ENCODE results near the gene STAC2. TPM values are rescaled to one million over a fixed set of nuclear protein-coding genes. Genes with fewer than 3 reads are reported as not detected.

STAC2 gene
- total and polyA plus RNA-seq, 9 of the 15 experiments (the other 6 are each of a cell fraction or from before 2014, with no cell fraction given), result not detected

GRCh38 chr17:39197380-39198185, 28.2 kb downstream of the STAC2 start, which contains the start of gene CACNB1 (continued):
- TF ChIP-seq NFATC3 (IDR thresholded peaks at IDR 0.05), result no peak
- peak; percentile 36 for TF ChIP-seq TAF1 (IDR thresholded peaks at IDR 0.05; ENCODE audit: control insufficient read depth, extremely low read depth, insufficient read depth, low read length, severe bottlenecking)
- TF ChIP-seq AFF4 (CRISPR knock-in tag; IDR thresholded peaks at IDR 0.05), result no peak
- TF ChIP-seq HIVEP1 (CRISPR knock-in tag; IDR thresholded peaks at IDR 0.05), result no peak
- no peak for TF ChIP-seq TAF7 (tag; IDR thresholded peaks at IDR 0.05)
- no peak for TF ChIP-seq RAD21 (CRISPR knock-in tag; conservative IDR thresholded peaks at IDR 0.05 in 1 of 2, IDR thresholded peaks at IDR 0.05 in 1 of 2)
- TF ChIP-seq U2AF1 (optimal IDR thresholded peaks at IDR 0.05; ENCODE audit: low read depth, low read length), result no peak
- no peak for TF ChIP-seq POLR2H (tag; IDR thresholded peaks at IDR 0.05; ENCODE audit: low read depth)
- TF ChIP-seq IRF1 (CRISPR knock-in tag; IDR thresholded peaks at IDR 0.05; ENCODE audit: borderline replicate concordance), result no peak
- TF ChIP-seq RBM15 (IDR thresholded peaks at IDR 0.05; ENCODE audit: insufficient read depth, low read length), result no peak
- no peak for TF ChIP-seq MAFK (IDR thresholded peaks at IDR 0.05; ENCODE audit: low read length)
- TF ChIP-seq ZBTB7A (IDR thresholded peaks at IDR 0.05; ENCODE audit: borderline replicate concordance, control insufficient read depth, low read depth, low read length), result peak; percentile 85; the same call in 1 of the 2 replicates
- TF ChIP-seq RBM34 (IDR thresholded peaks at IDR 0.05; ENCODE audit: borderline replicate concordance, insufficient read depth, low read length), result no peak
- TF ChIP-seq RCOR1 (IDR thresholded peaks at IDR 0.05; ENCODE audit: borderline replicate concordance in 1 of 2, low read depth in 2 of 2, low read length in 2 of 2), result 0 out of 4 replicates have a peak, but pooled peaks of 1 of the 2 experiments have one; percentile 6
- TF ChIP-seq ZNF165 (CRISPR knock-in tag; IDR thresholded peaks at IDR 0.05; ENCODE audit: borderline replicate concordance), result no peak
- TF ChIP-seq PBX2 (CRISPR knock-in tag; IDR thresholded peaks at IDR 0.05; ENCODE audit: low read depth), result no peak
- no peak for TF ChIP-seq PBX2 (tag; conservative IDR thresholded peaks at IDR 0.05; ENCODE audit: low read depth)

Measured in K562 (cell line).